Measurements from ENCODE around the gene FLOT1. TPM values are rescaled to one million over a fixed set of nuclear protein-coding genes. Genes with fewer than 3 reads are reported as not detected.

Gene FLOT1
- polyA plus RNA-seq, 2 of the 4 experiments (the other 2 are of a cell fraction): 89.7 to 135 TPM

DNA sequence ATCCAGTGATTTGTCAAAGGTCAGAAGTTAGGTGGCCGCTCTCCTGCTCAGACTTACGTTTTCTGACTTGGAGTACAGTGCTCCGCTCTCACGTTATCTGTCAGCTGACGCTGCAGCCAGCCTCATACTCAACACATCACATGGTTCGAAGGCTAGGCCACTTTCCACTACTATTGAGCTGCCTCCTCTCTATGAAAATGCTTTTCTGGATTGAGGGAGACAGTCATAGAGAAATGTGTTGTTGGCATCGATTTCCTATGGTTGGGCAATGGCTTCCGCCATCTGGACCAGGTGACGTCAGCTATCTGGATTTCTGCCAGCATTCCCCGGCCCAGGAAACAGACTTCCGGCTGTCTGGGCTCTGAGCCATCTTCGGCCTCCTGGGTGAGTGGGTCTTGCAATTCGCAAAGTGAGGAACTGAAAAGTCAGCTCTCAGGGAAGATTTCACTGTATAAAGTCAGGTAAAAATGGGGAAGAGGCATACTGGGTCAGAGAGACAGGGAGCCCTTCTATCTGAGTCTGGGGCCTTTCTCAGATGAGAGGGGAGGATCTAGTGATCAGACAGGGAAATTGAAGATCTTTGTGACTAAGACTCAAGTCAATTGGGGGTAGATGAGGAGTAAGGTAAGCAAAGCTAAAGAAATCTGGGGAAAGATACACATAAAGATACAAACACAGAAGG, 39.4 kb upstream of the FLOT1 start (continued):
- TF ChIP-seq JUNB (IDR thresholded peaks at IDR 0.05) (peak; percentile 91), MAFK (IDR thresholded peaks at IDR 0.05; ENCODE audit: partially characterized antibody) (peak; percentile 48), NPAS2 (CRISPR knock-in tag; IDR thresholded peaks at IDR 0.05; ENCODE audit: borderline replicate concordance) (no peak), HOXA7 (CRISPR knock-in tag; IDR thresholded peaks at IDR 0.05) (no peak), SREBF2 (IDR thresholded peaks at IDR 0.05) (no peak), RAD21 (conservative IDR thresholded peaks at IDR 0.05 in 1 of 2, IDR thresholded peaks at IDR 0.05 in 1 of 2) (peak in 1 of 2 experiments; percentile 51; a peak in 1 of 5 replicates), EP300 (IDR thresholded peaks at IDR 0.05) (peak; percentile 93 to 96; a peak in 4 of 5 replicates), MYC (IDR thresholded peaks at IDR 0.05; ENCODE audit: borderline replicate concordance, low read length) (peak; percentile 58; the same call in 1 of the 2 replicates), GATA3 (IDR thresholded peaks at IDR 0.05; ENCODE audit: borderline replicate concordance) (peak; percentile 93), NFE2L2 (conservative IDR thresholded peaks at IDR 0.05; ENCODE audit: low read length) (0 out of 2 replicates have a peak, but pooled peaks have one; percentile 4), CEBPB (IDR thresholded peaks at IDR 0.05) (peak; percentile 88 to 98), SMC3 (IDR thresholded peaks at IDR 0.05) (peak; percentile 52; the same call in 2 of the 3 replicates), RARB (CRISPR knock-in tag; IDR thresholded peaks at IDR 0.05) (no peak; the same call in 1 of the 2 replicates), POLR2AphosphoS2 (conservative IDR thresholded peaks at IDR 0.05; ENCODE audit: low read length) (no peak), NR3C1 (IDR thresholded peaks at IDR 0.05) (no peak), RCOR1 (IDR thresholded peaks at IDR 0.05; ENCODE audit: low read depth, low read length) (no peak), ESRRA (IDR thresholded peaks at IDR 0.05; ENCODE audit: borderline replicate concordance, low read length) (no peak), FOXS1 (CRISPR knock-in tag; IDR thresholded peaks at IDR 0.05) (0 out of 2 replicates have a peak, but pooled peaks have one; percentile 46), ZSCAN20 (CRISPR knock-in tag; IDR thresholded peaks at IDR 0.05) (no peak), MAZ (IDR thresholded peaks at IDR 0.05; ENCODE audit: borderline replicate concordance, low read depth, low read length) (no peak), EHMT2 (IDR thresholded peaks at IDR 0.05; ENCODE audit: low read depth) (no peak), RFX5 (IDR thresholded peaks at IDR 0.05) (no peak)
- TF ChIP-seq, protein P1, sequence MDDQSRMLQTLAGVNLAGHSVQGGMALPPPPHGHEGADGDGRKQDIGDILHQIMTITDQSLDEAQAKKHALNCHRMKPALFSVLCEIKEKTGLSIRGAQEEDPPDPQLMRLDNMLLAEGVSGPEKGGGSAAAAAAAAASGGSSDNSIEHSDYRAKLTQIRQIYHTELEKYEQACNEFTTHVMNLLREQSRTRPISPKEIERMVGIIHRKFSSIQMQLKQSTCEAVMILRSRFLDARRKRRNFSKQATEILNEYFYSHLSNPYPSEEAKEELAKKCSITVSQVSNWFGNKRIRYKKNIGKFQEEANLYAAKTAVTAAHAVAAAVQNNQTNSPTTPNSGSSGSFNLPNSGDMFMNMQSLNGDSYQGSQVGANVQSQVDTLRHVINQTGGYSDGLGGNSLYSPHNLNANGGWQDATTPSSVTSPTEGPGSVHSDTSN (IDR thresholded peaks at IDR 0.05): peak; percentile 83
- TF ChIP-seq, protein P2, sequence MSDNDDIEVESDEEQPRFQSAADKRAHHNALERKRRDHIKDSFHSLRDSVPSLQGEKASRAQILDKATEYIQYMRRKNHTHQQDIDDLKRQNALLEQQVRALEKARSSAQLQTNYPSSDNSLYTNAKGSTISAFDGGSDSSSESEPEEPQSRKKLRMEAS (IDR thresholded peaks at IDR 0.05): peak; percentile 87
- TF ChIP-seq, protein P3, sequence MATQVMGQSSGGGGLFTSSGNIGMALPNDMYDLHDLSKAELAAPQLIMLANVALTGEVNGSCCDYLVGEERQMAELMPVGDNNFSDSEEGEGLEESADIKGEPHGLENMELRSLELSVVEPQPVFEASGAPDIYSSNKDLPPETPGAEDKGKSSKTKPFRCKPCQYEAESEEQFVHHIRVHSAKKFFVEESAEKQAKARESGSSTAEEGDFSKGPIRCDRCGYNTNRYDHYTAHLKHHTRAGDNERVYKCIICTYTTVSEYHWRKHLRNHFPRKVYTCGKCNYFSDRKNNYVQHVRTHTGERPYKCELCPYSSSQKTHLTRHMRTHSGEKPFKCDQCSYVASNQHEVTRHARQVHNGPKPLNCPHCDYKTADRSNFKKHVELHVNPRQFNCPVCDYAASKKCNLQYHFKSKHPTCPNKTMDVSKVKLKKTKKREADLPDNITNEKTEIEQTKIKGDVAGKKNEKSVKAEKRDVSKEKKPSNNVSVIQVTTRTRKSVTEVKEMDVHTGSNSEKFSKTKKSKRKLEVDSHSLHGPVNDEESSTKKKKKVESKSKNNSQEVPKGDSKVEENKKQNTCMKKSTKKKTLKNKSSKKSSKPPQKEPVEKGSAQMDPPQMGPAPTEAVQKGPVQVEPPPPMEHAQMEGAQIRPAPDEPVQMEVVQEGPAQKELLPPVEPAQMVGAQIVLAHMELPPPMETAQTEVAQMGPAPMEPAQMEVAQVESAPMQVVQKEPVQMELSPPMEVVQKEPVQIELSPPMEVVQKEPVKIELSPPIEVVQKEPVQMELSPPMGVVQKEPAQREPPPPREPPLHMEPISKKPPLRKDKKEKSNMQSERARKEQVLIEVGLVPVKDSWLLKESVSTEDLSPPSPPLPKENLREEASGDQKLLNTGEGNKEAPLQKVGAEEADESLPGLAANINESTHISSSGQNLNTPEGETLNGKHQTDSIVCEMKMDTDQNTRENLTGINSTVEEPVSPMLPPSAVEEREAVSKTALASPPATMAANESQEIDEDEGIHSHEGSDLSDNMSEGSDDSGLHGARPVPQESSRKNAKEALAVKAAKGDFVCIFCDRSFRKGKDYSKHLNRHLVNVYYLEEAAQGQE (IDR thresholded peaks at IDR 0.05): no peak
- TF ChIP-seq, protein P4, sequence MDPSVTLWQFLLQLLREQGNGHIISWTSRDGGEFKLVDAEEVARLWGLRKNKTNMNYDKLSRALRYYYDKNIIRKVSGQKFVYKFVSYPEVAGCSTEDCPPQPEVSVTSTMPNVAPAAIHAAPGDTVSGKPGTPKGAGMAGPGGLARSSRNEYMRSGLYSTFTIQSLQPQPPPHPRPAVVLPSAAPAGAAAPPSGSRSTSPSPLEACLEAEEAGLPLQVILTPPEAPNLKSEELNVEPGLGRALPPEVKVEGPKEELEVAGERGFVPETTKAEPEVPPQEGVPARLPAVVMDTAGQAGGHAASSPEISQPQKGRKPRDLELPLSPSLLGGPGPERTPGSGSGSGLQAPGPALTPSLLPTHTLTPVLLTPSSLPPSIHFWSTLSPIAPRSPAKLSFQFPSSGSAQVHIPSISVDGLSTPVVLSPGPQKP (IDR thresholded peaks at IDR 0.05; ENCODE audit: low read depth, low read length): no peak
- TF ChIP-seq, protein P5, sequence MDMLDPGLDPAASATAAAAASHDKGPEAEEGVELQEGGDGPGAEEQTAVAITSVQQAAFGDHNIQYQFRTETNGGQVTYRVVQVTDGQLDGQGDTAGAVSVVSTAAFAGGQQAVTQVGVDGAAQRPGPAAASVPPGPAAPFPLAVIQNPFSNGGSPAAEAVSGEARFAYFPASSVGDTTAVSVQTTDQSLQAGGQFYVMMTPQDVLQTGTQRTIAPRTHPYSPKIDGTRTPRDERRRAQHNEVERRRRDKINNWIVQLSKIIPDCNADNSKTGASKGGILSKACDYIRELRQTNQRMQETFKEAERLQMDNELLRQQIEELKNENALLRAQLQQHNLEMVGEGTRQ (IDR thresholded peaks at IDR 0.05): peak; percentile 96
- TF ChIP-seq, protein P6, sequence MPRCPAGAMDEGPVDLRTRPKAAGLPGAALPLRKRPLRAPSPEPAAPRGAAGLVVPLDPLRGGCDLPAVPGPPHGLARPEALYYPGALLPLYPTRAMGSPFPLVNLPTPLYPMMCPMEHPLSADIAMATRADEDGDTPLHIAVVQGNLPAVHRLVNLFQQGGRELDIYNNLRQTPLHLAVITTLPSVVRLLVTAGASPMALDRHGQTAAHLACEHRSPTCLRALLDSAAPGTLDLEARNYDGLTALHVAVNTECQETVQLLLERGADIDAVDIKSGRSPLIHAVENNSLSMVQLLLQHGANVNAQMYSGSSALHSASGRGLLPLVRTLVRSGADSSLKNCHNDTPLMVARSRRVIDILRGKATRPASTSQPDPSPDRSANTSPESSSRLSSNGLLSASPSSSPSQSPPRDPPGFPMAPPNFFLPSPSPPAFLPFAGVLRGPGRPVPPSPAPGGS (IDR thresholded peaks at IDR 0.05): peak; percentile 96
- TF ChIP-seq, protein P7, sequence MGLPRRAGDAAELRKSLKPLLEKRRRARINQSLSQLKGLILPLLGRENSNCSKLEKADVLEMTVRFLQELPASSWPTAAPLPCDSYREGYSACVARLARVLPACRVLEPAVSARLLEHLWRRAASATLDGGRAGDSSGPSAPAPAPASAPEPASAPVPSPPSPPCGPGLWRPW (IDR thresholded peaks at IDR 0.05): peak; percentile 64
- TF ChIP-seq, protein P8, sequence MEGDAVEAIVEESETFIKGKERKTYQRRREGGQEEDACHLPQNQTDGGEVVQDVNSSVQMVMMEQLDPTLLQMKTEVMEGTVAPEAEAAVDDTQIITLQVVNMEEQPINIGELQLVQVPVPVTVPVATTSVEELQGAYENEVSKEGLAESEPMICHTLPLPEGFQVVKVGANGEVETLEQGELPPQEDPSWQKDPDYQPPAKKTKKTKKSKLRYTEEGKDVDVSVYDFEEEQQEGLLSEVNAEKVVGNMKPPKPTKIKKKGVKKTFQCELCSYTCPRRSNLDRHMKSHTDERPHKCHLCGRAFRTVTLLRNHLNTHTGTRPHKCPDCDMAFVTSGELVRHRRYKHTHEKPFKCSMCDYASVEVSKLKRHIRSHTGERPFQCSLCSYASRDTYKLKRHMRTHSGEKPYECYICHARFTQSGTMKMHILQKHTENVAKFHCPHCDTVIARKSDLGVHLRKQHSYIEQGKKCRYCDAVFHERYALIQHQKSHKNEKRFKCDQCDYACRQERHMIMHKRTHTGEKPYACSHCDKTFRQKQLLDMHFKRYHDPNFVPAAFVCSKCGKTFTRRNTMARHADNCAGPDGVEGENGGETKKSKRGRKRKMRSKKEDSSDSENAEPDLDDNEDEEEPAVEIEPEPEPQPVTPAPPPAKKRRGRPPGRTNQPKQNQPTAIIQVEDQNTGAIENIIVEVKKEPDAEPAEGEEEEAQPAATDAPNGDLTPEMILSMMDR (IDR thresholded peaks at IDR 0.05): no peak
- TF ChIP-seq, protein P9, sequence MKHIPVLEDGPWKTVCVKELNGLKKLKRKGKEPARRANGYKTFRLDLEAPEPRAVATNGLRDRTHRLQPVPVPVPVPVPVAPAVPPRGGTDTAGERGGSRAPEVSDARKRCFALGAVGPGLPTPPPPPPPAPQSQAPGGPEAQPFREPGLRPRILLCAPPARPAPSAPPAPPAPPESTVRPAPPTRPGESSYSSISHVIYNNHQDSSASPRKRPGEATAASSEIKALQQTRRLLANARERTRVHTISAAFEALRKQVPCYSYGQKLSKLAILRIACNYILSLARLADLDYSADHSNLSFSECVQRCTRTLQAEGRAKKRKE (CRISPR knock-in tag; IDR thresholded peaks at IDR 0.05; ENCODE audit: low read depth): peak; percentile 63

All from A549 (cell line).